A204.1 (cell line): ENCODE results near the gene HOXA6.

ENCODE experiments used
- FAIRE-seq: peaks from 2 replicates; lab custom pipeline; 2012; peaks lifted over from hg19 to GRCh38; lab: Jason Lieb, UNC

Gene HOXA6

DNA sequence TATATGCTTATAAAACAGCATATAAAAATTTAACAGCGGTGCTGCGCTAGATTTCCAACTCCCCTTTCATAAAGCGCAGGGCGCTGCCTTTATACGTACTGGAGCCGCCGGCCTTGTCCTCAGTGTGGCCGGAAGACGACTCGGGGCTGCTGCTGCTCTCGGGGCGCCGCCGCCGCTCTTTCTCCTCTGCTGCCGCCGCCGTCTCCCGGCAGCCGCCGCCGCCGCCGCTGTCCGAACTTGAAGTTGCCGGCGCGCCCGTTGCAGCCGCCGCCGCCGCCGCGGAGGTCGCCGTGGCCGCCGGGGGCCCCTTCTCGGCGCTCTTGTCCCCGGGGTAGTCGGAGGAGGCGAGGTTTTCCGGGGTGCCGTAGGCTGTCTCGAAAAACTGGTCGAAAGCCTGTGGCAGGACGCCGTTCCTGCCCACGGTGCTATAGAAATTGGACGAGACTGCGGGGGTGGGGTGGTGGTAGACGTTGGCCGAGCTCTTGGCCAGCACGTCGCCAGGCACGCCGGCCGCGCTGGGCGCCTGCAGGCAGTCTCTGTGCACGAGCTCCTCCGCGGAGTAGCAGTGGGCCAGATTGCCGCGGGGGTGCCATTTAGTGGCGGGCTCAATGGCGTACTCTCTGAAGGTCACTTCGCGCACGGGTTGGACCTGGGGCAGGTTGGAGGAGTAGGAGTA is 36.9 kb upstream of the HOXA6 start:
- FAIRE-seq: no peak

DNA sequence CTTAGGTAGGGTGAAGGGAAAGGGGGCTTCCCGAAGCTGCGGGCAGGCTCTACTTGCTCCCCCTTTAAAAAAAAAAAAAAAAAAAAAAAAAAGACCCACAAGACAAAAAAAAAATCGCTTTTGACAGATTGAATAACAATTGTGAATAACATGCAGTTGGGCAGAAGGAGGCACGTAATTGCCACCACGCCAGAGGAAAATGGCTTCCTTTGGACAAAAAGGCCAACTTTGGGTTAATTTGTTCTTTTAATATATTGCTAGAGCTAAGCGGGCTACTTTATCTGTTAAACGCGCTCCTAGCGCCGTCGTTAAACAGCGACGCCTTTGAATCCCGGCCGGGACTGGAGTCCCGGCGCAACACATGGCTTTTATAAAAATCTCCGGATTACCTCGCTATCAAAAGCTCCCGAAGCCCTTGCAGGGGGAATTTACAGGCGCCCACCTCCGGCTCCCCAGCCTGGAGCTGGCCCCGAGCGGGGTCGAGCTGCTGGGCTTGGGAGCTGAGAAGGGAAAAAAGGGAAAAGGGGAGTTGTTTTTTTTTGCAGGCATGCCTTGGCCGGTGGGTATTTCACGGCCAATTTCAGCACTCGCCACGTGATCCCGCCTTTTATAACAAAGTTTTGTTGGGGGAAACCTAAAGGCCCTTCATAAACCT is 36.2 kb upstream of the HOXA6 start:
- no peak for FAIRE-seq

DNA sequence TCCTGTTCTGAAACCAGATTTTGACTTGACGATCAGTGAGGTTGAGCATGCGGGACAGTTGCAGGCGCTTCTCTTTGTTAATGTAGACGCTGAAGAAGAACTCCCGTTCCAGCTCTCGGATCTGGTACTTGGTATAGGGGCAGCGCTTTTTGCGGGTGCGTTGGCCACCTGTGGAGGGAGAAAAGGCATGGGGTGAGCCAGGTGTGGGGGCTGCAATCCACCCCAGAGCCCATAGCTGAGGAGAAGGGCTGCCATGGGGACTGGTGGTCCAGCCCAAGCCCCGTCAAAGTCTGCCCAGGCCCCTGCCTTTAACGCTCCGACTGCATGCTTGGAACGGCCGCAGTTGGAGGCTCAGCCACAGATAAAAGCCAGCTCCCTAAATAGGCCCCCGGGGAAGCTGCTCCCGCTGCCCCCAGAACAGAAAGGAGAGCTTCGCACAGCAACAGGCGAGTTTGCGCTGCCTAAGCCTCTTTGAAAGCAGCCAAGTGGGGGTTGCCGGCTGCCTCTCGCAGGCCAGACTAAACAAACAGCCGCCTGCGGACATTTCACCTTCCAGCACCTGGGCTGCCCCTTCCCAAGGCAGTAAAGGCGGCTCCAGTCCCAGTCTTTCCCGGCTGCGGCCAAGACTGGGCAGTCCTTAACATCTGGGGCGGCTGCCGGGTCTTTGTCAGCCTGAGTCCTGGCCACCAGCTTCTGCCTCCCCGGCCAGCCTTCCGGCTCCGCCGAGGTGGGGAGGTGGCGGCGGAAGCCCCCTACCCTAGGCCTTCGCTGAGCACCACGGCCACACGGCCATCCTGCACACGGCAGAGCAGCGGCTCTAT is 35.5 kb upstream of the HOXA6 start:
- no peak for FAIRE-seq

DNA sequence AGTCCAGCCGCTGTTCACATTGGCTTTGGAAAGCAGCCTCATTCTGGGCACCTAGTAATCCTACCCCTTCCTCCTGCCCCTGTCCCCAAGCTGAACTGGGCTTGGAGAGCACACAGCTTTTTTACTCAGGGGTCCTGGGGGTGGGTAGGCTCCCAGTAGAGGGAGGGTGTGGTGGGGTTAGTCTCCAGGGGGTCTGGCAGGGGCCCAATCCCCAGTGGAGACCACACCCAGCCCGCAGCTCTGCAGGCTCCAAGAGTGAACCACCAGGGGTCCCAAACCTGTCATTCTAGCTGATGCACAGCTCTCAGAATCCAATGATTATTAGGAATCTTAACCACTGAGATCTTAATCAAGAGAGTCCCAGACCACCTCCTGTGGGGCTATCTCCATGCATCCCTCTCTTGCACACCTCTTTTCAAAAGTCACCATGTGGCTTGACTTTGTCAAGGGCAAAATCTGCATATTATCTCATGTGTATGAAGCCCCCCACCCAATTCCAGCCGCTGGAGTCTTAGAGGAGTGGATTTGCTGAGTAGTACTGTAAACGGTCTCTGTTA is 34.8 kb upstream of the HOXA6 start:
- FAIRE-seq: no peak

DNA sequence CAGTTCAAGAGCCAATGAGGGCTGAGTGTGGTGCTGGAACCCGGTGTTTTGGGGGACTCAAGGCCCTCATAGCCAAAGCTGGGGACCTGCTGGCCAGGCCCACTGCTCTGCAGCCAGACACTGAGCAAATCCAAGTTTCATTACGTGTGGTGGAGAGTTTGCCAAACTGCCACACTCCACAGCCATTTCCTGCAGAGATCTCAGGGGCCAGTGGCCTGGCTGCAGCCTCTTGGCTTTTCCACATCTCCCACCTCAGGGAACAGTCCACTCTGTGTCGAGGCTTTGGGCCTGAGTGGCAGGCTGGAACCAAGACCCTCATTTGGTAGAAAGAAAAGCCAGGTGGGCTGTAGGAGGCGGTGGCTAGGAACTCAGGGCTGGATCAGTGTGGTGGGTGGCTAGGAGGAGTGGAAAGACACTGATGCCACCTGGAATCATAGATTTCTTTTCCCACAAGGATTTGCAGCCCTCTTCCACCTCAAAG is 34.3 kb upstream of the HOXA6 start:
- FAIRE-seq: no peak

DNA sequence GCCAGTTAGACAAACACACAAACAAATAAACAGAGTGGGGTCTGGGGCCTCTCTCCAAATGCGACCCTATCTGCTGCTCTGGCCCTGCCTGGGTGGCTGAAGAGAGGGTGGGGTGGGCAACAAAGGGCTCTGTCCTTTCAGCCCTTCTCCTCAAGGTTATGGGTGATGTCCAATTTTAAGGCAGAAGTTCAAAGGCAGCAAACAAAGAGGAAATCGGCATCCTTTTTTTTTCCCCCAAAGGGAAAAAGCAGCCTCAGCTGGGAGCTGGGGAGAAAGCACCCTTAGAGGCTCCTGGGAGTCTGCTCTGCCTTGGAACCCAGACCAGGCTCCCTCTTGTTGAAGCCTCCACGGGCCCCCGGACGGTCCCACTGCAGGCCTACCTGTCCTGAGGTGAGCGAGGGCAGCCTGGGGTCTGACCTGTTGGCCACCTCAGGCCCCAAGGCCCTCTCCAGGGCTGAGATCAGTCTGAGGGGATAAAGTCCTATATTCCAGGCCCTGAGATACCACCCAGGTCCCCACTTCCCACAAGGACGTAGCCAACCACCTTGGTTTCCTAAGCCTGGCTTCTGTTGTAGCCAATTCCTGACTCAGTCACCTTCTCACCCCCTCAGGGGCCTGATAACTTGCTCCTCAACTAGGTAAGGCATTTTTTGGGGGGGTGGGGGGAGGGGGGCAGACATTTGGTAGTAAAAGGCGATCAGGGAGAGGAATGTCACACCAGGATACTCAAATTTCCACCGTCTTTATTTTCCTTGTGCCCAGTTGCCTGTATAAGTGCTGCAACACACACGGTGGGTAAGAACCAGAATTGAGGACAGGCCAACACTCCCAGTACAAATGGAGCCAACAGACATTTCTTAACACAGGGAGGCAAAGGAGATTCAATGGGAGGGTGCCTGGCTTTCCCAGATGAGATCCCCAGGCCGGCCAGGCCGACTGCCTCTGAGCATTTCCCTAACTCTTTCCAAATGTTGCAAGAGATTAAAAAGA is 33.2 kb upstream of the HOXA6 start:
- no peak for FAIRE-seq

DNA sequence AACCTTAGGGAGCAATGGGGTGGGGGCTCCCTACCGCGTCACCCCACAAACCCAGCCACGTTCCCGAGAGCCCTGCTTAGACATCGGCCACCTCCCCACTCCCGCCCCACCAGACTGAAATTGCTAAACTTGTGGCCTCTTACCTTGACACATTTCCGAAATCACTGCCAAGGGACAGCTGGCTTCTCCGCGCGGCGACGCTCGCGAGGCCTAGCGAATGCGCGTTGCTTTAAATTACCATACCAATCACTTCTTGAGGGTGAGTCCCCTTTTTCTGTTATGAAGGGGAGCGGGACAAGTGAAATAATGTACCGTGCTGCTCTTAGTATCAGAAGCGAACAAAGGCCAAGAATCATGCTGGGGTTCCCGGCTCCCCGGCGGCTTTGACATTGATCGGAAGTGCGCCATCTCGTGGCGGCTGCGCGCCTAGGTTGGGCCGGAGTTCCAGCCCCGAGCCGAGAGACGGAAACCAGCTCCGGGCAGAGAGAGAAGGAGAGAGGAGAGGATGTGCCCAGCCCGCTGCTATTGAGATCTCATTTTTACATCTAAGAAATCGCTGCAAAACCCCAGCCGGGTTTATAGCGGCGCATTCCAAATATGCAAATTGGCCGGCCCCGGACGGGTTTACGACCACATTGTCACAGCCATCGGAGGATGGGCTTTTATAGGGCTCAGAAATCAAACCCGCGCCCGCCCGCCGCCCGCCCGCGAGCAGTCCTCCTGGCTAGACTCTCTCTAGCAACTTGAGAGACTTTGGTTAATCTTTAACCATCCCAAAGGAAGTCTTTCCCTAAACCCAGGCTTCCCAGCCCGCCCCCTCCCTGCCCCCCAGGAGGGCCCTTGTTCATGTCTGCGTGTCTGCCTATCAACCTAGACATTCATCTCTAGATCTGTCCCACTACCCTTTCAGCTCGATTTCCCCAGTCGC is 32.2 kb upstream of the HOXA6 start:
- FAIRE-seq: no peak

DNA sequence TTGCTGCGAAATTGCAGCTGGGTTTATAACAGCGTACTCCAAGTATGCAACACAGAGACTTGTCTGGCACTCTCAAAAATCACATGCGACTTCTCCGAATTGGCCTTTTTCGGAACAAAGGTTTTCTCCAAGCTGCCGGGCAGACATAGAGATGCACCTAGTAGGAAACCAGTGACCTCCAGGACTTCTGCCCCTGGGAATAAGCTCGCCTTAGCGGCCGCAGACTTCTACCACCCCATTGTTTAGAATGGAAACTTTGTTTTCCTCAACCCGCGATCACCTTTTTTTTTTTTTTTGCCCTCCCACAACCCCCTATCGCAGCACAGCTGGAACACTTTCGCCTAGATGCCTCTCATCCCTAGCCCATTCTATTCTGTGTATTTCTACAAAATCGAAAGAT is 31.5 kb upstream of the HOXA6 start:
- no peak for FAIRE-seq

DNA sequence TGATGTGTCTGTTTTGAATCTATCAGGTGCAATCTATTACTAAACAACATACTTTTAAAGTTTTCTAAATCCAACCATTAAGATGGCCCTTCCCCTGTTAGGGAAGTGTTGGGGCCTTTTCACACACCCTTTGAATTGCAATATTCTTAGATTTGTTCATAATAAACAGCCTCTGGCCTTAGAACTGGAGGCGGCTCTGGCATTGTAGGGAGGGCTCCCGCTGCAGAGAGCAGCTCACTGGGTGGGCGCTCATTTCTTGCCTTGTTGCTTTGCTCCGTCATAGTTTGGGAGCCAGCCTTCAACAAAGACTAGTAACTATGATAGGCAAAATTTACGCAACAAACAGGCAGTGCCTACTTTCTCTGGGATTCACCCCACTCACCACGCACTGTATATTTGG is 30.8 kb upstream of the HOXA6 start:
- FAIRE-seq: no peak

DNA sequence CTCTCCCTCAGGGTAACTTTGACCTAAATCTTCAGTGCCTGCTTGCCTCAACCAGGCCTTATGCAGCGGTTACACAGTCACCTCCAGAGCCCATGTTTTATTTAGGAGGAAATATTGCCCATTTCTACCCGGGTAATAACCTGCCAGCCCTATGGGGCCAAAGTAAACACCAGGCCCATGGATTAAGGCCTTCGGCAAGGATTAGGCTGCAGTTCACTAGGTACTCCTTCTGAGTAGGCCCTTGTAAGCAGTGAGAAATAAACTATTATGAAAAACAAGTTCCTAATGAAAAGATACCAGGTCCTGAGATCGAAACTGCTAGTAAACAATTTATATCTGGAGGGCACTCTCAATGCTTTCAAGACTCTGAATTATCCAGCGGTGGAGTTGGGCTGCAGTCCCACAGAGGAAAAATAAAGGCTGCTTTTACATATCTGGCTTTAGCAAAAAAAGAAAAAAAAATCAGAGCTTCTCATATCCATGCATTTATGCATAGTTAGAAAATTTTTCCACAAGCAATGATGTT is 30.3 kb upstream of the HOXA6 start:
- FAIRE-seq: no peak

DNA sequence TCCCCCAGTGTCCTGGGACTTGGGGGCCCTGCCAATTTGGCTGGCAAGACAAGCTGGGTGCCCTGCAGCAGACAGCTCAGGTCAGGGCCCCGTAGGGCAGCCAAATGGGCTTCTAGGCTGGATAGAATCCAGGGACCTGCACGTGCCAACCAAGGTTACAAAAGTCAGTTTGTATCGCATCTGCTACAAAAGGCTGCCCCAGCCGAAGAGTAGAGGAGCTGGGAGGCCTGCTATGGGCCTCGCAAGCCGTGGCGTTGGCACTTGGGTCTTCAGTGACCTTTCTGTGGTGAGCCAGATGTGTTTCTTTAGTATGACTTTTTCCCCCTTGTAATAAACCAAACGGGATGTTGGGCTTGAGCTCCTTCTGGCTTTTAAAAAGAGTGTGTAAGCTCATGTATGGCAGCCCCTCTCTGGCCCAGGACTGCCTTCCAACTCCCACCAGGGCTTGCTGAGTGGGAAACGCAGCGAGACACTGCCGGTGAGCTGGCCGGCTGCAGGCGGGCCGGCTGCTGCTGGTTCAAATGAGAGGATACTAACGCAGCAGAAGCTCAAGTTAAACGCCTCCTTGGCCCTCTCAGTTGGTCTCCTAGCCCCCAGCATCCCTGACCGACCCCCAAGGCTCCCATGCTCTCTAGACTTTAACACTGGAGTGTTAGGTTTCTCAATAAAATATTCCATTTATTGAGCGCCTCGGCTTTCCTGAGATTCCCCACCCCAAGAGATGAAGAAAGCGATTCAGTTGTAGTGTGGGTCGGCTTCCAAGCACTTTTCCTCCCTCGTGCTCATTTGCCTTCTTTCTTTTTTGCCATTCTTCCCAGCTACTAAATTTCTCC is 29.6 kb upstream of the HOXA6 start:
- no peak for FAIRE-seq

DNA sequence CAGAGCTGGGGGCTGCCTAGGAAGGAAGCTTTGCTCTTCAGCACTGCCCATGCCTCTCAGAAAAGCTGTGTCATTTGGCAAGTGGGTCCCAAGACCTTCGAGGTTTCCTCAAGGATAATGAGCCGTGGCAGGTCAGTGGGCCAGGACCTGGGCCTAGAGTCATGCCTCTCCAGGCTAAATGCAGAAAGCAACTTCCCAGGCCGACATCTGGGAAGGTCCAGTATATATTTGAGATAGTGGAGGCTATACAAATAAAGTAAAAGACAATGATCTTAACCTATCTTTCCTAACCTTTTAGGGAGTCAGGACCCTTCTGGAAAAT is 28.9 kb upstream of the HOXA6 start:
- no peak for FAIRE-seq

DNA sequence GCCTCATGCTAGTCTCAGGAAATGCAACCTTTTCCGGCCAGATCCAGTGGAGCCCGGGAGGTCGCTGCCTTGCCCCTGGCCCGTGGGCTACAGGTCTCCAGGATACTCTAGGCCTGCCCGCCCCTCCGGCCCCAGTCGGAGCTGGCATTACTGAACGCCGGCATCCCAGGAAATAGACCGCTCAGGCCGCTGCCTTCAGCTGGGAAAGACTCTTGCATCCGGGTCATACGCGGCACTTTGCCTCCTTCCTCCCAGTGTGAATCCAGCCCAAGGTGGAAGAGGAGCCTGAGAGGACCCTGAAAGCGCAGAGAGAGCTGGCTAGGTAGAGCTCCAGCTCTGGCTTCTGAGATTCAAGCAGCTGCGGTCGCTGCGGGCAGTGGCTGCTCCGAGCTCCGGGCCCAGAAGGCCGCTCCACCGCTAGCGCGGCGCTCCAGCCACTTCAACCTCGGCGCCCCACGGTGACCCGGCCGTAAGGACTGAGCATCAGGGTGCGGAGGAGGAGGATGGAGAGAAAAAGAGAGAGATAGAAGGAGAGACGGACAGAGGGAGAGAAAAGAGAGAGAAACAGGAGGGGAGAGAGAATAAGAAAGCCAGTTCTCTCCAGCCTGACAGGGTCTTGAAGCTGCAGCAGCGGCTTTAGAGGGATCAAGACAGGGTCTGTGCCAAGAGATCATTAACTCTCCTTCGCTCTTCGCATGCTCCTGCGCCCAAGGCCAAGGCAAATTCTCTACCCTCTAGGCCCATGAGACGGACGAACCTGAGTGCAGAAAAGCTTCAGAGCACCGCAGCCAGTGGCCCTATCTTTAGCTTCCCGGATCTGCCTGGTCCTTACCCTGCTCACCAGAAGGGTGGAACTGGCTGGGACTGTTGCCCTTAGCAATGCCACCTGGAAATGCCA is 28.3 kb upstream of the HOXA6 start:
- FAIRE-seq: no peak

DNA sequence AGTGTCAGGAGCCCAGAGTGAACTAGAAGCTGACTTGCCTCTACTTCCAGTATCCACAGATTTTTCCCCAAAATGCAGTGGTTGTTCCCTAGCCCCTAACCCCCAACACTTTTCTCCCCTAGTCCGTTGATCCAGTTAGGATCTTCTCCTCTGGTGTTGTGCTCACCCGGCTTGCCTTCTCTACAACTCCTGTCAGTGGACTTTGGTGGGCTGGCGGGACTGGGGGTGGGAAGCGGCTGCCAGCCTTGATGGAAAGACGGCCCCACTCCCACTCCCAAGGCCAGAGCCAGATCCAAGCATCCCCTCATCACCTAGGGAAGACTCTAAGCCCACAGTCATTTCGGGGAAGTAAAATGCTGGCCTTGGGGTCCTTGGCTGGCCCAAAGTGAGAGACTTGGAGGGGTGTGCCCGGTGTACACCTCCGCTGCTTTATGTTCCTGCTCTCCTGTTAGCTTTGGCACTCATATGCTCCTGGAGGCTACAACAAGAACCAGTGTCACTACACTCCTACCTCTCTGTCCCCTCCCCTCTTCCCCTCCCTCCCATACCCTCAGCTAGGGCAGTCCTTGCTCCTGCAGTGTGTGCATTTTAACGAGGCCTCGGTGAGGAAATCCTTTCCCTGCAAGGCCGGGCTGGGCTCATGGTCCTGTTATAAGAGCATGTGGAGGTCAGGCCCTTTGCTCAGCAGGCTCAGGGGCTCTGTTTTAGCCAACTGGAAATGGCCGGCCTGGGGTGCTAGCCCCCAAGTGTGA is 27.5 kb upstream of the HOXA6 start:
- no peak for FAIRE-seq

DNA sequence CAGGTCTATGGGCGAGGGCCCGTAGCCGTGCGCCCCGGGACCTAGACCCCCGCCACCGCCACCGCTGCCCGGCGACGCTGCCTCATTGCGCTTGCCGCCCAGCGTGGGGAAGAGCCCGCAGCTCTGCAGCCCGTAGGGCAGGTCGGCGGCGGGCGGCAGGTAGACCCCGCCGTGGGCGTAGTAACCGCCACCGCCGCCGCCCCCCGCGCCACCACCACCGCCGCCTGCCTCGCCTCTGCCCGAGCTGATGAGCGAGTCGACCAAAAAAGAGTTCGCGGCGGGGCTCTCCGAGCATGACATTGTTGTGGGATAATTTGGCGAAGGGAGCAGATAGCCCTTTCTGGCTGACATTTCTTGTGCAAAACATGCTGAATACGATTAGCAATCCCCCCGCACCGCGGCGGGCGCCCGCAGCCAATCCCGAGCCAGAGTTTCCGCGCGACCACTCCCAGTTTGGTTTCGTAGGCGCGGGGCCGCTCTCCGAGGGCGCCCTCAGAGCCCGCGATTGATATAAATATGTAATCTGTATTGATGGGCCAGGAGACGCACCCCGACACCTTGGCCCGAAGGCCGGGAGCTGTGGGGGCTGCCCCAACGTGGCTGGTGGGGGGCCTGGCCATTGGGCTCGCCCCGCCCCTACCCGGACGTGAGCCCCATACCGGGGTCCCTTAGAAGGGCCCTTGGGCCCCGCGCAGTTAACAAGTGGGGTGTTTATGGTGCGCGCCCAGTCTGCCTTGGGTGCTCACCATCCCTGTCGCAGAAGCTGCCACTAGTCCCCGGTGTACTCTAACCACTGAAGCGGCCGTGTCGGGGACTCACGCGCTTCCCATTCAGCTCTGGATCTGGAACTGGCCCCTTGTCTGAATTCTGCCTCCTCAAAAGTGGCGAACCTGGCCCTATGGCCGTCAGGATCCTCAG is 26.6 kb upstream of the HOXA6 start, which contains the start of gene HOXA10:
Gene HOXA10 (minus strand): TSS at position 365 of the 918 bp plus-strand sequence. CDS start 14 bp downstream, at position 351.
- FAIRE-seq: no peak

DNA sequence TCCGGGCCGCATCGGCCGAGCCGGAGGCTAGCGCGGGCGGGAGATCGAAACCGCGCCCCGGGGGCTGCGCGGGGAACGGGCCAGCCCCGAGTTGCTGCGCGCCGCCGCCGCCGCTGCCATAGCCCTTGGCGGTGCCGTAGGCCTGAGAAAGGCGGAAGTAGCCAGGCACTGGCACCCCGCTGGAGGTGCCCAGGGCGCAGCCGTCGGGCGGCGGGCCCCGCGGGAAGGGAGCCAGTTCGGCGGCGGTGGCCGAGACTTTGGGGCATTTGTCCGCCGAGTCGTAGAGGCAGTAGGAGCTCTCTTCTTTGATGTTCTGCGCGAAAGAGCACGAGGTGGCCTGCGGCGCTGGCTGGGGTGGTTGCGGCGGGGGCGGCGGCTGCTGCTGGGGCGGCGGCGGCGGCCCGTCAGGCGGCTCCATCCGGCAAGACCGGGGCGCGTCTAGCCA is 26.0 kb upstream of the HOXA6 start:
- FAIRE-seq: no peak
